GM12878 (cell line): Measurements from ENCODE around the gene PTGER4. TPM values are rescaled to one million over a fixed set of nuclear protein-coding genes. Genes with fewer than 3 reads are reported as not detected.

Source experiments
- ATAC-seq: fragments of 200-7000 bp; cut with Tn5 transposase; 3 replicates; pipeline ENCODE4 v1.9.1; 2020; ENCODE audit warnings: mild to moderate bottlenecking, moderate library complexity
- BruUV-seq: library from RNA; stranded (reverse); fragments of 400-500 nt; replicated peaks from 2 replicates; lab custom pipeline; 2021; lab: Mats Ljungman, UMichigan
- CTCF ChIA-PET: fragments of 300-600 bp; sonication (Branson Sonifier 250); formaldehyde crosslinking; extraction: SDS; loops from one replicate; lab custom pipeline; 2021; ENCODE audit warnings: inconsistent platforms; lab: Yijun Ruan, JAX
- POLR2A ChIA-PET: fragments of 350-600 bp; formaldehyde crosslinking; extraction: SDS; loops from one replicate; lab custom pipeline; 2021; ENCODE audit warnings: inconsistent platforms; lab: Charles Lee
- RAD21 ChIA-PET: fragments of 300-600 bp; sonication (Branson Sonifier 250); formaldehyde crosslinking; loops from one replicate; lab custom pipeline; 2023; ENCODE audit warnings: antibody characterized with exemption; ENCODE audit not compliant: unreplicated experiment; lab: Charles Lee
- SMC1A ChIA-PET: fragments of 300-600 bp; sonication (Branson Sonifier 250); formaldehyde crosslinking; loops from one replicate; lab custom pipeline; 2023; ENCODE audit not compliant: unreplicated experiment, uncharacterized antibody; lab: Charles Lee
- DNase-seq: peaks from one replicate; pipeline ENCODE4 v3.0.0-alpha.2; 2011; ENCODE audit warnings: low read depth, low spot score
- FAIRE-seq: peaks from 3 replicates; lab custom pipeline; 2011; peaks lifted over from hg19 to GRCh38; lab: Jason Lieb, UNC
- H2AFZ ChIP-seq: 2 replicates; pipeline ENCODE4 v1.6.0; 2011; ENCODE audit warnings: low read depth, low read length, control low read depth; ENCODE audit not compliant: control insufficient read depth
- H3K27ac ChIP-seq: 2 replicates; pipeline ENCODE4 v1.5.1; 2011; ENCODE audit warnings: control low read depth; ENCODE audit not compliant: control insufficient read depth, insufficient read depth
- H3K27me3 ChIP-seq, 2 experiments: replicated peaks in 1 of 2; 2 replicates each; pipeline versions ENCODE4 v1.6.0 to v1.6.1; 2011; ENCODE audit warnings: low read length in 1 of 2; ENCODE audit not compliant: control insufficient read depth in 2 of 2, insufficient read depth in 2 of 2
- H3K36me3 ChIP-seq, 2 experiments: 2 replicates each; pipeline ENCODE4 v1.5.1; 2011; ENCODE audit warnings: low read length in 1 of 2; ENCODE audit not compliant: control insufficient read depth in 2 of 2, insufficient read depth in 2 of 2
- H3K4me1 ChIP-seq: 2 replicates; pipeline ENCODE4 v1.6.1; 2011; ENCODE audit warnings: mild to moderate bottlenecking, low read length, moderate library complexity, mixed read lengths; ENCODE audit not compliant: control insufficient read depth, insufficient read depth
- H3K4me2 ChIP-seq: 2 replicates; pipeline ENCODE4 v1.6.0; 2011; ENCODE audit warnings: control low read depth; ENCODE audit not compliant: control insufficient read depth, insufficient read depth
- H3K4me3 ChIP-seq: fragments of 200-600 bp; sonication (generic); 2 replicates; pipeline ENCODE4 v1.5.1; 2016
- H3K79me2 ChIP-seq: 2 replicates; pipeline ENCODE4 v1.6.0; 2011; ENCODE audit warnings: low read length; ENCODE audit not compliant: control insufficient read depth, insufficient read depth
- H3K9ac ChIP-seq: 2 replicates; pipeline ENCODE4 v1.8.0; 2011; ENCODE audit warnings: low read length, control low read depth, mixed read lengths; ENCODE audit not compliant: control insufficient read depth, insufficient read depth
- H3K9me3 ChIP-seq: replicated peaks from 3 replicates; pipeline ENCODE4 v1.5.1; 2011; ENCODE audit warnings: mild to moderate bottlenecking, low read length; ENCODE audit not compliant: control insufficient read depth, insufficient read depth
- H4K20me1 ChIP-seq: 2 replicates; pipeline ENCODE4 v1.6.0; 2011; ENCODE audit not compliant: control insufficient read depth, insufficient read depth
- BCLAF1 ChIP-seq: fragments of 450-650 bp; IDR thresholded peaks from 2 replicates; pipeline ENCODE4 v1.6.1; 2017; ENCODE audit warnings: antibody characterized with exemption, mild to moderate bottlenecking, moderate library complexity
- ELK1 ChIP-seq: IDR thresholded peaks from 2 replicates; pipeline ENCODE4 v1.6.1; 2012; ENCODE audit warnings: low read depth, low read length, improper control_type of control experiment
- NFYA ChIP-seq: IDR thresholded peaks from 2 replicates; pipeline ENCODE4 v1.6.1; 2011; ENCODE audit warnings: low read depth, mild to moderate bottlenecking, low read length, improper control_type of control experiment, borderline replicate concordance
- PBX3 ChIP-seq: IDR thresholded peaks from 2 replicates; pipeline ENCODE4 v1.6.1; 2011; ENCODE audit warnings: mild to moderate bottlenecking, low read depth, low read length, moderate library complexity; ENCODE audit not compliant: insufficient replicate concordance
- RUNX3 ChIP-seq: IDR thresholded peaks from 2 replicates; pipeline ENCODE4 v1.6.1; 2012; ENCODE audit warnings: low read length, inconsistent platforms
- SPI1 ChIP-seq: IDR thresholded peaks from 2 replicates; pipeline ENCODE4 v1.6.1; 2011; ENCODE audit warnings: low read depth, mild to moderate bottlenecking, low read length, moderate library complexity, borderline replicate concordance; ENCODE audit not compliant: insufficient read depth
- WRNIP1 ChIP-seq: IDR thresholded peaks from 2 replicates; pipeline ENCODE4 v1.6.1; 2011; ENCODE audit warnings: low read depth, low read length, improper control_type of control experiment, borderline replicate concordance
- YY1 ChIP-seq: IDR thresholded peaks from 2 replicates; pipeline ENCODE4 v1.6.1; 2011; ENCODE audit warnings: low read depth, mild to moderate bottlenecking, low read length
- ZBED1 ChIP-seq: IDR thresholded peaks from 2 replicates; pipeline ENCODE4 v1.6.1; 2016; ENCODE audit warnings: borderline replicate concordance
- ZSCAN29 ChIP-seq: fragments of 450-650 bp; IDR thresholded peaks from 2 replicates; pipeline ENCODE4 v1.6.1; 2017; ENCODE audit warnings: mild to moderate bottlenecking, moderate library complexity
- WGBS: methylation state at CpG from one replicate; pipeline ENCODE4 v1.1.6; 2016; ENCODE audit warnings: low lambda C conversion rate; ENCODE audit not compliant: insufficient replicate concordance, insufficient coverage; ENCODE audit errors: missing lambda C conversion rate; 5-methylcytosine and 5-hydroxymethylcytosine counted together
- in situ Hi-C: fragments of 300-500 bp; cut with MboI; formaldehyde crosslinking; loops from 9 replicates; pipeline ENCODE4 v1.14.3; 2018; ENCODE audit warnings: mixed read lengths
- intact Hi-C: fragments of 100-400 bp; cut with micrococcal nuclease; formaldehyde crosslinking; loops from one replicate; pipeline ENCODE4 v1.14.2; 2022; ENCODE audit not compliant: unreplicated experiment
- polyA plus RNA-seq, 11 experiments: library from polyadenylated mRNA; depleted of rRNA in 4 of 11; unstranded in 6 of 11; stranded (reverse) in 5 of 11; fragments of >200 nt; fragmentation: Nextera tagmentation in 4 of 11; fragmentation: Illumina TruSeq in 1 of 11; extraction: Ambion mirVana in 4 of 11; extraction: Trizol in 1 of 11; gene quantifications; 1 replicate in 1 of 11; 2 replicates in 10 of 11; pipeline versions ENCODE4 v1.2.1 to v1.2.3, GENCODE V29; 2011 to 2016; ENCODE audit warnings: inconsistent platforms in 2 of 11, missing spikeins in 2 of 11, low read depth in 1 of 11
- total RNA-seq, 4 experiments: library from RNA; depleted of rRNA in 3 of 4; stranded (reverse); fragments of >200 nt in 3 of 4; fragmentation: Illumina TruSeq in 1 of 4; extraction: Trizol in 1 of 4; gene quantifications; 2 replicates each; pipeline versions ENCODE4 v1.2.1 to v1.2.3, GENCODE V29; 2013 to 2021

PTGER4 gene
- total and polyA plus RNA-seq, 10 of the 15 experiments (the other 5 are each of a cell fraction or from before 2014, with no cell fraction given) = 0.15 to 3.7 (median 0.62) TPM

GRCh38 chr5:40649463-40650030 is 30.2 kb upstream of the PTGER4 start (continued):
- TF ChIP-seq BCLAF1 (no peak), PBX3 (no peak)

GRCh38 chr5:40651201-40651600 is 28.5 kb upstream of the PTGER4 start:
- H3K36me3 ChIP-seq = no peaks in the 10 kb centered on the region
- ChIA-PET SMC1A (no interaction called here), CTCF (no interaction called here), RAD21 (no interaction called here), POLR2A (no interaction called here)
- H3K4me1 ChIP-seq = peaks cover 6% of the 10 kb centered on the region
- no peak overlapping the region for H2AFZ ChIP-seq
- H3K79me2 ChIP-seq = no peaks in the 10 kb centered on the region
- H4K20me1 ChIP-seq = no peaks in the 10 kb centered on the region
- no peaks in the 10 kb centered on the region for H3K9me3 ChIP-seq
- H3K27ac ChIP-seq = no peak overlapping the region
- WGBS = 91% methylated on average over 3 of the region's 3 CpGs
- BruUV-seq = no TSS peak
- intact Hi-C loops (no loop called here), in situ Hi-C loops (no loop called here)
- DNase-seq (no peak), ATAC-seq (no peak), FAIRE-seq (no peak)
- no peak overlapping the region for H3K4me3 ChIP-seq
- H3K9ac ChIP-seq = no peak overlapping the region
- no peak for TF ChIP-seq NFYA
- TF ChIP-seq ZSCAN29 = no peak
- TF ChIP-seq RUNX3 = no peak
- no peak for TF ChIP-seq SPI1
- no peak for TF ChIP-seq YY1
- no peak for TF ChIP-seq ZBED1
- TF ChIP-seq ELK1 = no peak
- TF ChIP-seq WRNIP1 = no peak
- H3K27me3 ChIP-seq = no peaks in the 10 kb centered on the region
- no peak overlapping the region for H3K4me2 ChIP-seq
